Retinal pigment epithelial cell (primary cell): ENCODE data around the gene CXCL3.

Source experiments
- DNase-seq: peaks from one replicate; pipeline ENCODE4 v3.0.0-alpha.2; 2010; ENCODE audit warnings: low read depth
- H3K4me3 ChIP-seq: 2 replicates; pipeline ENCODE4 v1.5.1; 2011; ENCODE audit warnings: mild to moderate bottlenecking, low read length, control low read depth, moderate library complexity
- CTCF ChIP-seq: conservative IDR thresholded peaks from 2 replicates; pipeline ENCODE4 v1.5.1; 2011; ENCODE audit warnings: low read depth, low read length, control low read depth, inconsistent platforms

The CXCL3 gene

GRCh38 chr4:74055498-74055897, 17.0 kb upstream of the CXCL3 start:
- H3K4me3 ChIP-seq = no peak overlapping the region
- TF ChIP-seq CTCF = no peak
- DNase-seq = no peak

- no peak for DNase-seq
- no peak overlapping the region for H3K4me3 ChIP-seq
- TF ChIP-seq CTCF = no peak
Measured at GRCh38 chr4:74055096-74055495, 16.6 kb upstream of the CXCL3 start.

- DNase-seq = no peak
- no peak for TF ChIP-seq CTCF
- H3K4me3 ChIP-seq = no peak overlapping the region
Measured at GRCh38 chr4:74054483-74055047, 16.1 kb upstream of the CXCL3 start.

- no peak for TF ChIP-seq CTCF
- H3K4me3 ChIP-seq = no peak overlapping the region
- no peak for DNase-seq
Measured at GRCh38 chr4:74047152-74047551, 8.7 kb upstream of the CXCL3 start.

GRCh38 chr4:74045772-74046171, 7.3 kb upstream of the CXCL3 start:
- no peak overlapping the region for H3K4me3 ChIP-seq
- no peak for DNase-seq
- TF ChIP-seq CTCF = no peak

GRCh38 chr4:74045247-74045646, 6.8 kb upstream of the CXCL3 start:
- DNase-seq = no peak
- no peak for TF ChIP-seq CTCF
- H3K4me3 ChIP-seq = no peak overlapping the region

- no peak for TF ChIP-seq CTCF
- DNase-seq = peak; percentile 65
- no peak overlapping the region for H3K4me3 ChIP-seq
Measured at GRCh38 chr4:74044677-74045076, 6.2 kb upstream of the CXCL3 start.
